Suprapubic skin (tissue), 3 donors: ENCODE data around the gene ZSWIM4.

Experiments
- CTCF ChIP-seq, 2 donors: fragments of 200-600 bp in 1 of 2; fragments of 450-650 bp in 1 of 2; sonication (generic) in 1 of 2; IDR thresholded peaks; one replicate each; pipeline ENCODE4 v1.5.1; 2016 to 2019; ENCODE audit warnings: antibody characterized with exemption in 2 of 2, mild to moderate bottlenecking in 1 of 2, moderate library complexity in 1 of 2
- POLR2A ChIP-seq, 2 donors: fragments of 450-650 bp; IDR thresholded peaks; one replicate each; pipeline ENCODE4 v1.6.1; 2017; ENCODE audit warnings: antibody characterized with exemption in 2 of 2, mild to moderate bottlenecking in 2 of 2, moderate library complexity in 2 of 2

DNA sequence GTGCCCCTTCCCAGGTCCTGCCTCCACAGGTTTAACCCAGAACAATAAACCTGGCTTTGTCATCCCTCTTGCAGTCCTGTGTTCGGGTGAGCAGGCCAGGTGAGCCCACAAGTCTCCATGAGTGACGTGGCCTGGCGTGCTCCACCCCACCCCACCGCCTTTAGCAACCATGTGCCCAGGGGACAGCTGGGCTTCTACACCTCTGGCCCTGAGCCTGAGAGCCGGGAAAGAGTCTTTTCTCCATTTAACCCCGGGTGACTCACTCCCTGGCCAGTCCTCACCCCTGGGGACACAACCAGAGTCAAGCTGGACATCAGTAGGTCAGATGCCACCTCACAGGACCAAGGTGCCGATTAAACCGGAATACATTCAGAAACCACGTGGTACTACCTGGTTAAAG, 16.8 kb upstream of the ZSWIM4 start:
- TF ChIP-seq POLR2A (IDR thresholded peaks at IDR 0.05), result no peak
- TF ChIP-seq CTCF (IDR thresholded peaks at IDR 0.05), result no peak
